ENCODE data around the gene PLXNA4.
A peak's percentile ranks its signal among the peaks of the same experiment; 100 is the strongest.

PLXNA4 gene

GRCh38 chr7:132135746-132136385 lies 440.4 kb downstream of the PLXNA4 start:
- TF ChIP-seq SIN3A (IDR thresholded peaks at IDR 0.05; ENCODE audit: borderline replicate concordance, insufficient read depth, low read length) (no peak), REST (IDR thresholded peaks at IDR 0.05; ENCODE audit: insufficient read depth in 1 of 2, low read depth in 2 of 2, low read length in 2 of 2) (no peak), POLR2AphosphoS5 (IDR thresholded peaks at IDR 0.05; ENCODE audit: low read depth, low read length) (no peak), TAF1 (IDR thresholded peaks at IDR 0.05; ENCODE audit: borderline replicate concordance, insufficient read depth, low read length) (no peak), FOXP2 (optimal IDR thresholded peaks at IDR 0.05; ENCODE audit: borderline replicate concordance, extremely low read depth, extremely low read length, insufficient read depth) (no peak)

- TF ChIP-seq FOXP2 (optimal IDR thresholded peaks at IDR 0.05; ENCODE audit: borderline replicate concordance, extremely low read depth, extremely low read length, insufficient read depth) (no peak), SIN3A (IDR thresholded peaks at IDR 0.05; ENCODE audit: borderline replicate concordance, insufficient read depth, low read length) (no peak), TAF1 (IDR thresholded peaks at IDR 0.05; ENCODE audit: borderline replicate concordance, insufficient read depth, low read length) (no peak), REST (IDR thresholded peaks at IDR 0.05; ENCODE audit: insufficient read depth in 1 of 2, low read depth in 2 of 2, low read length in 2 of 2) (peak; percentile 24 to 88; a peak in 2 of 4 replicates), POLR2AphosphoS5 (IDR thresholded peaks at IDR 0.05; ENCODE audit: low read depth, low read length) (no peak)
Measured at GRCh38 chr7:132134814-132135445, 441.3 kb downstream of the PLXNA4 start.

GRCh38 chr7:132133501-132133900 lies 442.8 kb downstream of the PLXNA4 start:
- TF ChIP-seq POLR2AphosphoS5 (IDR thresholded peaks at IDR 0.05; ENCODE audit: low read depth, low read length) (no peak), TAF1 (IDR thresholded peaks at IDR 0.05; ENCODE audit: borderline replicate concordance, insufficient read depth, low read length) (no peak), SIN3A (IDR thresholded peaks at IDR 0.05; ENCODE audit: borderline replicate concordance, insufficient read depth, low read length) (no peak), FOXP2 (optimal IDR thresholded peaks at IDR 0.05; ENCODE audit: borderline replicate concordance, extremely low read depth, extremely low read length, insufficient read depth) (no peak), REST (IDR thresholded peaks at IDR 0.05; ENCODE audit: insufficient read depth in 1 of 2, low read depth in 2 of 2, low read length in 2 of 2) (no peak)

- TF ChIP-seq REST (IDR thresholded peaks at IDR 0.05; ENCODE audit: insufficient read depth in 1 of 2, low read depth in 2 of 2, low read length in 2 of 2) (no peak), TAF1 (IDR thresholded peaks at IDR 0.05; ENCODE audit: borderline replicate concordance, insufficient read depth, low read length) (no peak)
Measured at GRCh38 chr7:132131196-132131595, 445.1 kb downstream of the PLXNA4 start.
